GM23338 (cell line): ENCODE measurements around the gene EPB41L4A. TPM values are rescaled to one million over a fixed set of nuclear protein-coding genes. Genes with fewer than 3 reads are reported as not detected.

Experiments used
- ATAC-seq: fragments of 200-7000 bp; cut with Tn5 transposase; 3 replicates; pipeline ENCODE4 v1.9.1; 2020
- DNase-seq: peaks from one replicate; pipeline ENCODE4 v3.0.0-alpha.2; 2015; ENCODE audit warnings: low spot score
- H2AFZ ChIP-seq: fragments of 200-600 bp; sonication (generic); 2 replicates; pipeline ENCODE4 v1.8.0; 2016; ENCODE audit warnings: antibody characterized with exemption, mild to moderate bottlenecking, moderate library complexity
- H3F3A ChIP-seq: fragments of 200-600 bp; sonication (generic); replicated peaks from 2 replicates; pipeline ENCODE4 v1.8.0; 2017; ENCODE audit warnings: antibody characterized with exemption, mixed run types, low read depth
- H3K27ac ChIP-seq: fragments of 200-600 bp; sonication (generic); 2 replicates; pipeline ENCODE4 v1.6.1; 2016; ENCODE audit warnings: low read depth
- H3K27me3 ChIP-seq: fragments of 200-600 bp; sonication (generic); 2 replicates; pipeline ENCODE4 v1.8.0; 2016; ENCODE audit warnings: mild to moderate bottlenecking, mixed run types, moderate library complexity; ENCODE audit not compliant: insufficient read depth
- H3K36me3 ChIP-seq: fragments of 200-600 bp; sonication (generic); 2 replicates; pipeline ENCODE4 v1.8.0; 2016; ENCODE audit warnings: mild to moderate bottlenecking; ENCODE audit not compliant: insufficient read depth
- H3K4me1 ChIP-seq: fragments of 200-600 bp; sonication (generic); 2 replicates; pipeline ENCODE4 v1.8.0; 2016; ENCODE audit warnings: mild to moderate bottlenecking, moderate library complexity; ENCODE audit not compliant: insufficient read depth
- H3K4me2 ChIP-seq: fragments of 200-600 bp; sonication (generic); 2 replicates; pipeline ENCODE4 v1.7.1; 2017; ENCODE audit warnings: mixed run types
- H3K4me3 ChIP-seq: fragments of 200-600 bp; sonication (generic); 2 replicates; pipeline ENCODE4 v1.6.1; 2016; ENCODE audit warnings: mixed run types
- H3K79me2 ChIP-seq: fragments of 200-600 bp; sonication (generic); replicated peaks from 2 replicates; pipeline ENCODE4 v1.8.0; 2017; ENCODE audit warnings: mild to moderate bottlenecking; ENCODE audit not compliant: insufficient read depth
- H3K9me2 ChIP-seq: fragments of 200-600 bp; sonication (generic); 2 replicates; pipeline ENCODE4 v1.8.0; 2017; ENCODE audit not compliant: insufficient read depth
- H4K20me1 ChIP-seq: fragments of 200-600 bp; sonication (generic); replicated peaks from 2 replicates; pipeline ENCODE4 v1.8.0; 2017; ENCODE audit warnings: mild to moderate bottlenecking; ENCODE audit not compliant: insufficient read depth
- H3K27ac Mint-ChIP-seq: 2 replicates; pipeline ENCODE4 v1.8.0; 2020; ENCODE audit warnings: inconsistent platforms, mild to moderate bottlenecking, moderate library complexity, mixed read lengths
- H3K27me3 Mint-ChIP-seq: 3 replicates; pipeline ENCODE4 v1.8.0; 2022; ENCODE audit warnings: low read depth, mild to moderate bottlenecking, moderate library complexity, mixed read lengths, inconsistent platforms; ENCODE audit not compliant: insufficient read depth, poor library complexity
- H3K36me3 Mint-ChIP-seq: 3 replicates; pipeline ENCODE4 v1.8.0; 2021; ENCODE audit warnings: low read depth, mild to moderate bottlenecking, inconsistent platforms, moderate library complexity, mixed read lengths
- H3K4me1 Mint-ChIP-seq: 3 replicates; pipeline ENCODE4 v1.8.0; 2020; ENCODE audit warnings: mild to moderate bottlenecking, inconsistent platforms, mixed read lengths
- H3K4me3 Mint-ChIP-seq: 3 replicates; pipeline ENCODE4 v1.8.0; 2021; ENCODE audit warnings: moderate library complexity, mild to moderate bottlenecking, inconsistent platforms, mixed read lengths
- H3K9me3 Mint-ChIP-seq: 3 replicates; pipeline ENCODE4 v1.8.0; 2020; ENCODE audit warnings: moderate library complexity, mild to moderate bottlenecking, inconsistent platforms, mixed read lengths
- CREB1 ChIP-seq: fragments of 250-450 bp; sonication (Bioruptor Pico); IDR thresholded peaks from 2 replicates; pipeline ENCODE4 v1.5.0; 2020; ENCODE audit warnings: low read depth, mild to moderate bottlenecking, moderate library complexity
- EZH2 ChIP-seq: fragments of 200-600 bp; sonication (generic); IDR thresholded peaks from one replicate; pipeline ENCODE4 v1.8.0; 2017; ENCODE audit warnings: antibody characterized with exemption, mild to moderate bottlenecking, low read depth; ENCODE audit not compliant: unreplicated experiment
- EZH2phosphoT487 ChIP-seq: fragments of 200-600 bp; sonication (generic); IDR thresholded peaks from one replicate; pipeline ENCODE4 v1.8.1; 2018; ENCODE audit warnings: antibody characterized with exemption; ENCODE audit not compliant: unreplicated experiment
- JUNB ChIP-seq: IDR thresholded peaks from one replicate; pipeline ENCODE4 v1.6.1; 2016; ENCODE audit warnings: antibody characterized with exemption; ENCODE audit not compliant: unreplicated experiment
- NANOG ChIP-seq: IDR thresholded peaks from 2 replicates; pipeline ENCODE4 v1.6.1; 2016; ENCODE audit warnings: antibody characterized with exemption, borderline replicate concordance
- POLR2AphosphoS5 ChIP-seq: IDR thresholded peaks from 2 replicates; pipeline ENCODE4 v1.6.1; 2016; ENCODE audit warnings: antibody characterized with exemption, low read depth
- STAT1 ChIP-seq: IDR thresholded peaks from one replicate; pipeline ENCODE4 v1.6.1; 2016; ENCODE audit warnings: antibody characterized with exemption; ENCODE audit not compliant: unreplicated experiment
- ZNF114 ChIP-seq: fragments of 250-450 bp; sonication (Bioruptor Pico); IDR thresholded peaks from 2 replicates; pipeline ENCODE4 v1.5.0; 2020; ENCODE audit warnings: mild to moderate bottlenecking, moderate library complexity
- ZNF331 ChIP-seq: fragments of 250-450 bp; sonication (Bioruptor Pico); IDR thresholded peaks from 2 replicates; pipeline ENCODE4 v1.5.0; 2020; ENCODE audit warnings: low read depth, mild to moderate bottlenecking, moderate library complexity
- polyA plus RNA-seq: library from polyadenylated mRNA; unstranded; fragments of >200 nt; fragmentation: Nextera tagmentation; extraction: Ambion mirVana; gene quantifications from 2 replicates; pipeline ENCODE4 v1.2.1, GENCODE V29; 2016
- total RNA-seq: library from RNA; depleted of rRNA; stranded (reverse); fragments of >200 nt; shearing (Covaris generic); gene quantifications from 2 replicates; pipeline ENCODE4 v1.2.3, GENCODE V29; 2014
- TF ChIP-seq, protein P1 (sequence below): IDR thresholded peaks from 2 replicates; pipeline ENCODE4 v1.6.1; 2016; ENCODE audit warnings: antibody characterized with exemption
- TF ChIP-seq, protein P2 (sequence below), 2 experiments: fragments of 200-600 bp in 1 of 2; sonication (generic) in 1 of 2; conservative IDR thresholded peaks; 2 replicates each; pipeline versions ENCODE4 v1.5.1 to v1.6.1; 2016 to 2017; ENCODE audit warnings: antibody characterized with exemption in 2 of 2, low read depth in 2 of 2, mild to moderate bottlenecking in 2 of 2, moderate library complexity in 1 of 2
- TF ChIP-seq, protein P3 (sequence below): fragments of 250-450 bp; sonication (Bioruptor Pico); IDR thresholded peaks from 2 replicates; pipeline ENCODE4 v1.5.0; 2020; ENCODE audit warnings: mild to moderate bottlenecking, moderate library complexity
- TF ChIP-seq, protein P4 (sequence below): IDR thresholded peaks from one replicate; pipeline ENCODE4 v1.6.1; 2018; ENCODE audit warnings: antibody characterized with exemption; ENCODE audit not compliant: unreplicated experiment

The EPB41L4A gene
- total and polyA plus RNA-seq, 2 experiments from 2014 or later, result 5.7 to 6.0 TPM

DNA sequence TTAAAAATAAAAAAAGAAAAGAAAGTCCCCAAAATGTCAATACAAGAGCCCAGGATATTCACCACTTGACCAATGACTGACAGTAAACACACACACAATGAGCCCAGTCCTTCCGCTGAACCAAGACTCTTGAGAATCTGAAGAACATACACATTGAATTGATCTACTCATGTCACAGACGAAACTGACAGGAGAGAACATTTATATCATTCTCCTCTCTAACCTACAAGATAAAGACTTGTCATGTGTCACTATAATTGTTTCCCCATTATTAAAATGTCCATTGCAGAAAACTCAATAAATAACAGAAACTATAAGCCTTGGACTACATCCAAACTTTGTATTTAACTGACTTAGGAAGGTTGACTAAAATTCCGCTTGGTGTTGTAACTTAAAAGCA lies 296.7 kb downstream of the EPB41L4A start:
- no peaks in the 10 kb centered on the region for H3K36me3 ChIP-seq
- H3K27me3 Mint-ChIP-seq, result no peaks in the 10 kb centered on the region
- no peak overlapping the region for H3K4me2 ChIP-seq
- H3K27me3 ChIP-seq, result no peaks in the 10 kb centered on the region
- H4K20me1 ChIP-seq, result no peaks in the 10 kb centered on the region
- no peaks in the 10 kb centered on the region for H3K9me2 ChIP-seq
- H3K36me3 Mint-ChIP-seq, result no peaks in the 10 kb centered on the region
- no peak for TF ChIP-seq EZH2
- TF ChIP-seq, protein P1, sequence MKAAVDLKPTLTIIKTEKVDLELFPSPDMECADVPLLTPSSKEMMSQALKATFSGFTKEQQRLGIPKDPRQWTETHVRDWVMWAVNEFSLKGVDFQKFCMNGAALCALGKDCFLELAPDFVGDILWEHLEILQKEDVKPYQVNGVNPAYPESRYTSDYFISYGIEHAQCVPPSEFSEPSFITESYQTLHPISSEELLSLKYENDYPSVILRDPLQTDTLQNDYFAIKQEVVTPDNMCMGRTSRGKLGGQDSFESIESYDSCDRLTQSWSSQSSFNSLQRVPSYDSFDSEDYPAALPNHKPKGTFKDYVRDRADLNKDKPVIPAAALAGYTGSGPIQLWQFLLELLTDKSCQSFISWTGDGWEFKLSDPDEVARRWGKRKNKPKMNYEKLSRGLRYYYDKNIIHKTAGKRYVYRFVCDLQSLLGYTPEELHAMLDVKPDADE, result no peak
- no peak for TF ChIP-seq ZNF331 (CRISPR knock-in tag)
- no peak for TF ChIP-seq EZH2phosphoT487
- TF ChIP-seq, protein P2, sequence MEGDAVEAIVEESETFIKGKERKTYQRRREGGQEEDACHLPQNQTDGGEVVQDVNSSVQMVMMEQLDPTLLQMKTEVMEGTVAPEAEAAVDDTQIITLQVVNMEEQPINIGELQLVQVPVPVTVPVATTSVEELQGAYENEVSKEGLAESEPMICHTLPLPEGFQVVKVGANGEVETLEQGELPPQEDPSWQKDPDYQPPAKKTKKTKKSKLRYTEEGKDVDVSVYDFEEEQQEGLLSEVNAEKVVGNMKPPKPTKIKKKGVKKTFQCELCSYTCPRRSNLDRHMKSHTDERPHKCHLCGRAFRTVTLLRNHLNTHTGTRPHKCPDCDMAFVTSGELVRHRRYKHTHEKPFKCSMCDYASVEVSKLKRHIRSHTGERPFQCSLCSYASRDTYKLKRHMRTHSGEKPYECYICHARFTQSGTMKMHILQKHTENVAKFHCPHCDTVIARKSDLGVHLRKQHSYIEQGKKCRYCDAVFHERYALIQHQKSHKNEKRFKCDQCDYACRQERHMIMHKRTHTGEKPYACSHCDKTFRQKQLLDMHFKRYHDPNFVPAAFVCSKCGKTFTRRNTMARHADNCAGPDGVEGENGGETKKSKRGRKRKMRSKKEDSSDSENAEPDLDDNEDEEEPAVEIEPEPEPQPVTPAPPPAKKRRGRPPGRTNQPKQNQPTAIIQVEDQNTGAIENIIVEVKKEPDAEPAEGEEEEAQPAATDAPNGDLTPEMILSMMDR (conservative IDR thresholded peaks at IDR 0.05; ENCODE audit: low read depth in 2 of 2), result no peak
- no peak for TF ChIP-seq POLR2AphosphoS5
- TF ChIP-seq, protein P3, sequence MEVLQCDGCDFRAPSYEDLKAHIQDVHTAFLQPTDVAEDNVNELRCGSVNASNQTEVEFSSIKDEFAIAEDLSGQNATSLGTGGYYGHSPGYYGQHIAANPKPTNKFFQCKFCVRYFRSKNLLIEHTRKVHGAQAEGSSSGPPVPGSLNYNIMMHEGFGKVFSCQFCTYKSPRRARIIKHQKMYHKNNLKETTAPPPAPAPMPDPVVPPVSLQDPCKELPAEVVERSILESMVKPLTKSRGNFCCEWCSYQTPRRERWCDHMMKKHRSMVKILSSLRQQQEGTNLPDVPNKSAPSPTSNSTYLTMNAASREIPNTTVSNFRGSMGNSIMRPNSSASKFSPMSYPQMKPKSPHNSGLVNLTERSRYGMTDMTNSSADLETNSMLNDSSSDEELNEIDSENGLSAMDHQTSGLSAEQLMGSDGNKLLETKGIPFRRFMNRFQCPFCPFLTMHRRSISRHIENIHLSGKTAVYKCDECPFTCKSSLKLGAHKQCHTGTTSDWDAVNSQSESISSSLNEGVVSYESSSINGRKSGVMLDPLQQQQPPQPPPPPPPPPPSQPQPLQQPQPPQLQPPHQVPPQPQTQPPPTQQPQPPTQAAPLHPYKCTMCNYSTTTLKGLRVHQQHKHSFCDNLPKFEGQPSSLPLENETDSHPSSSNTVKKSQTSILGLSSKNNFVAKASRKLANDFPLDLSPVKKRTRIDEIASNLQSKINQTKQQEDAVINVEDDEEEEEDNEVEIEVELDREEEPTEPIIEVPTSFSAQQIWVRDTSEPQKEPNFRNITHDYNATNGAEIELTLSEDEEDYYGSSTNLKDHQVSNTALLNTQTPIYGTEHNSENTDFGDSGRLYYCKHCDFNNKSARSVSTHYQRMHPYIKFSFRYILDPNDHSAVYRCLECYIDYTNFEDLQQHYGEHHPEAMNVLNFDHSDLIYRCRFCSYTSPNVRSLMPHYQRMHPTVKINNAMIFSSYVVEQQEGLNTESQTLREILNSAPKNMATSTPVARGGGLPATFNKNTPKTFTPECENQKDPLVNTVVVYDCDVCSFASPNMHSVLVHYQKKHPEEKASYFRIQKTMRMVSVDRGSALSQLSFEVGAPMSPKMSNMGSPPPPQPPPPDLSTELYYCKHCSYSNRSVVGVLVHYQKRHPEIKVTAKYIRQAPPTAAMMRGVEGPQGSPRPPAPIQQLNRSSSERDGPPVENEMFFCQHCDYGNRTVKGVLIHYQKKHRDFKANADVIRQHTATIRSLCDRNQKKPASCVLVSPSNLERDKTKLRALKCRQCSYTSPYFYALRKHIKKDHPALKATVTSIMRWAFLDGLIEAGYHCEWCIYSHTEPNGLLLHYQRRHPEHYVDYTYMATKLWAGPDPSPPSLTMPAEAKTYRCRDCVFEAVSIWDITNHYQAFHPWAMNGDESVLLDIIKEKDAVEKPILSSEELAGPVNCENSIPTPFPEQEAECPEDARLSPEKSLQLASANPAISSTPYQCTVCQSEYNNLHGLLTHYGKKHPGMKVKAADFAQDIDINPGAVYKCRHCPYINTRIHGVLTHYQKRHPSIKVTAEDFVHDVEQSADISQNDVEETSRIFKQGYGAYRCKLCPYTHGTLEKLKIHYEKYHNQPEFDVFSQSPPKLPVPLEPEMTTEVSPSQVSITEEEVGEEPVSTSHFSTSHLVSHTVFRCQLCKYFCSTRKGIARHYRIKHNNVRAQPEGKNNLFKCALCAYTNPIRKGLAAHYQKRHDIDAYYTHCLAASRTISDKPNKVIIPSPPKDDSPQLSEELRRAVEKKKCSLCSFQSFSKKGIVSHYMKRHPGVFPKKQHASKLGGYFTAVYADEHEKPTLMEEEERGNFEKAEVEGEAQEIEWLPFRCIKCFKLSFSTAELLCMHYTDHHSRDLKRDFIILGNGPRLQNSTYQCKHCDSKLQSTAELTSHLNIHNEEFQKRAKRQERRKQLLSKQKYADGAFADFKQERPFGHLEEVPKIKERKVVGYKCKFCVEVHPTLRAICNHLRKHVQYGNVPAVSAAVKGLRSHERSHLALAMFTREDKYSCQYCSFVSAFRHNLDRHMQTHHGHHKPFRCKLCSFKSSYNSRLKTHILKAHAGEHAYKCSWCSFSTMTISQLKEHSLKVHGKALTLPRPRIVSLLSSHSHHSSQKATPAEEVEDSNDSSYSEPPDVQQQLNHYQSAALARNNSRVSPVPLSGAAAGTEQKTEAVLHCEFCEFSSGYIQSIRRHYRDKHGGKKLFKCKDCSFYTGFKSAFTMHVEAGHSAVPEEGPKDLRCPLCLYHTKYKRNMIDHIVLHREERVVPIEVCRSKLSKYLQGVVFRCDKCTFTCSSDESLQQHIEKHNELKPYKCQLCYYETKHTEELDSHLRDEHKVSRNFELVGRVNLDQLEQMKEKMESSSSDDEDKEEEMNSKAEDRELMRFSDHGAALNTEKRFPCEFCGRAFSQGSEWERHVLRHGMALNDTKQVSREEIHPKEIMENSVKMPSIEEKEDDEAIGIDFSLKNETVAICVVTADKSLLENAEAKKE (CRISPR knock-in tag), result no peak
- TF ChIP-seq STAT1, result no peak
- TF ChIP-seq ZNF114 (CRISPR knock-in tag), result no peak
- TF ChIP-seq NANOG, result no peak
- no peak for TF ChIP-seq JUNB
- no peak for TF ChIP-seq CREB1
- TF ChIP-seq, protein P4, sequence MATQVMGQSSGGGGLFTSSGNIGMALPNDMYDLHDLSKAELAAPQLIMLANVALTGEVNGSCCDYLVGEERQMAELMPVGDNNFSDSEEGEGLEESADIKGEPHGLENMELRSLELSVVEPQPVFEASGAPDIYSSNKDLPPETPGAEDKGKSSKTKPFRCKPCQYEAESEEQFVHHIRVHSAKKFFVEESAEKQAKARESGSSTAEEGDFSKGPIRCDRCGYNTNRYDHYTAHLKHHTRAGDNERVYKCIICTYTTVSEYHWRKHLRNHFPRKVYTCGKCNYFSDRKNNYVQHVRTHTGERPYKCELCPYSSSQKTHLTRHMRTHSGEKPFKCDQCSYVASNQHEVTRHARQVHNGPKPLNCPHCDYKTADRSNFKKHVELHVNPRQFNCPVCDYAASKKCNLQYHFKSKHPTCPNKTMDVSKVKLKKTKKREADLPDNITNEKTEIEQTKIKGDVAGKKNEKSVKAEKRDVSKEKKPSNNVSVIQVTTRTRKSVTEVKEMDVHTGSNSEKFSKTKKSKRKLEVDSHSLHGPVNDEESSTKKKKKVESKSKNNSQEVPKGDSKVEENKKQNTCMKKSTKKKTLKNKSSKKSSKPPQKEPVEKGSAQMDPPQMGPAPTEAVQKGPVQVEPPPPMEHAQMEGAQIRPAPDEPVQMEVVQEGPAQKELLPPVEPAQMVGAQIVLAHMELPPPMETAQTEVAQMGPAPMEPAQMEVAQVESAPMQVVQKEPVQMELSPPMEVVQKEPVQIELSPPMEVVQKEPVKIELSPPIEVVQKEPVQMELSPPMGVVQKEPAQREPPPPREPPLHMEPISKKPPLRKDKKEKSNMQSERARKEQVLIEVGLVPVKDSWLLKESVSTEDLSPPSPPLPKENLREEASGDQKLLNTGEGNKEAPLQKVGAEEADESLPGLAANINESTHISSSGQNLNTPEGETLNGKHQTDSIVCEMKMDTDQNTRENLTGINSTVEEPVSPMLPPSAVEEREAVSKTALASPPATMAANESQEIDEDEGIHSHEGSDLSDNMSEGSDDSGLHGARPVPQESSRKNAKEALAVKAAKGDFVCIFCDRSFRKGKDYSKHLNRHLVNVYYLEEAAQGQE, result no peak
- H3K4me3 ChIP-seq, result no peak overlapping the region
- no peak overlapping the region for H3K4me3 Mint-ChIP-seq
- no peak overlapping the region for H2AFZ ChIP-seq
- H3K4me1 ChIP-seq, result no peaks in the 10 kb centered on the region
- no peak overlapping the region for H3K27ac ChIP-seq
- ATAC-seq, result no peak
- no peaks in the 10 kb centered on the region for H3F3A ChIP-seq
- no peak overlapping the region for H3K27ac Mint-ChIP-seq
- H3K79me2 ChIP-seq, result no peaks in the 10 kb centered on the region
- H3K9me3 Mint-ChIP-seq, result no peaks in the 10 kb centered on the region
- no peaks in the 10 kb centered on the region; the same call in 2 of the 3 replicates for H3K4me1 Mint-ChIP-seq
- no peak for DNase-seq
